Kidney capillary endothelial cell (primary cell): ENCODE measurements around the gene TXLNA.

Experiments used
- DNase-seq: peaks from one replicate; pipeline ENCODE4 v3.0.0-alpha.2; 2018; ENCODE audit warnings: low spot score

Gene TXLNA

GRCh38 chr1:32215629-32216480 lies 36.4 kb downstream of the TXLNA start:
- DNase-seq, result peak; percentile 79

GRCh38 chr1:32216566-32216965 lies 37.1 kb downstream of the TXLNA start:
- no peak for DNase-seq

- DNase-seq, result no peak
Measured at GRCh38 chr1:32219022-32219421, 39.5 kb downstream of the TXLNA start.

DNA sequence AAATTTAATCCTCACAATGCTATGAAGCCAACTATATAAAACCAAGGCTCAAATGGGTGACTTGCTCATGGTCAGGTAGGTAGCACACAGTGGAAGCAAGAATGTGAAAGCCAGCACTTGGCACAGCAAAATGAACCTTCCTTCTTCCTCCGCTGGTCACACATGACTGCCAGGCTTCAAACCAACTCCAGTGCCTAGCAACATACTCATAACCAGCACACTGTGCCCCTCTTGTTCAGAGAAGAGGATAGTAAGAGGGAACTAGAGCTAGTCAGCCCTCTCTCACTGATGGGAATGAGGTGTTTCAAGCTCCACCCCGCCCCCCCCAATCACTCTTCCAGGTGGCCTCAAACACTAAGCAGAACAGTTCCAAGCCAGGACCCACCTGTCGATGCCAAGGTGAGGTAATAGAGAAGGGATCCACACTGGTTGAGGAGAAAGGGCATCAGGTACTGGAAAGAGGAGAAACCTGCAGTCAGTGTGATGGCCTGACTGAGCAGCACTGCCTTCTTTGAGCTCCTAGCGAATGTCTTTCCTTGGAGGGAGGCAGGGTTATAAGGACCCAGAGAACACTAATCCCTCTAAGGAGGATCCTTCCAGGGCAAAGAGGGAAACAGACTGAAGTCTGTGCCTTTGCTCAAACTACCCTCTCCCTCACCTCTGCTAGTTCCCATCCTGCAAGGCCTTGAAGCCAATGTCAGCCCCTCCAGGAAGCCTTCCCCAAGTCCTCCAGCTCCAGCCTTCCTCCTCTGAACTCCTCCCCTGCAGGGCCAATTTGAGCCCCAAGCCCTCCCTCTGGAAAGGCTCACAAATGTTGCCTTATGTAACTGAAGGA lies 41.5 kb downstream of the TXLNA start:
- no peak for DNase-seq

- DNase-seq, result no peak
Measured at GRCh38 chr1:32221581-32221979, 42.1 kb downstream of the TXLNA start.

DNA sequence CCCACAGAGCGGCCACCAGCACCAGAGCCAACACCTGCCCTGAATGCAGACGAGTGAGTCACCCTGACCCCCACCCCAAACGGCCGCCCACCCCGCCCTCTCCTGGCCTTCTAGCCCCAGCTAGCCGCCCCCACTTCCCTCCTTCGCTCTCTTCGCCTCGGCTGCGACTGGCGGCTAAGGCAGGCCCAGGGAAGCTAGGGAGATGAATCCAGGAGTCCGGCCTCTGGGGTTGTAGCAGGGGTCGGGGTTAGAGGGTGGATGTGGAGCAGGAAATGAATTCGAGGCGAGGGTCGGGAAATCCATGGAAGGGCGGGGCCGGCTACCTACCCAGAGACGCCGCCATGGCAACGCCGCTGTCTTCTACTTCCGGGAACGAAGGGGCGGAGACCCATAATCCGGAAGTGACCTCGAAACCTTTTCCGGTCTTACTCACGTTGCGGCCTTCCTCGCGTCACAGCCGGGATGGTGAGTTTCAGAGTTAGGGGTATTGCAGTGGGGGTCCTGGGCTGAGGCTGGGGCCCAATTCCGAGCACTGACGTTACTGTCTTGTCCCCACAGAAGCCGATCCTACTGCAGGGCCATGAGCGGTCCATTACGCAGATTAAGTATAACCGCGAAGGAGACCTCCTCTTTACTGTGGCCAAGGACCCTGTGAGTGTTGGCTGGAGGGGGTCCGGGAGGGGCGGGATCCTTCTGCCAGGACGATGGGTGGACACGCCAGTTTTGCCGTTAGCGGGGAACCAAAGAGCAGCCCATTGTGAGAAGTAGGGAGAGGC lies 42.7 kb downstream of the TXLNA start, which contains the start of the genes EIF3I and TMEM234:
Gene EIF3I, plus strand, starts transcription at position 428 of the 776 bp plus-strand sequence. Its CDS starts 35 bp downstream, at position 463.
Gene TMEM234, minus strand, starts transcription at position 374 of the 776 bp plus-strand sequence. Its CDS starts 31 bp downstream, at position 343.
- peak; percentile 89 for DNase-seq

DNA sequence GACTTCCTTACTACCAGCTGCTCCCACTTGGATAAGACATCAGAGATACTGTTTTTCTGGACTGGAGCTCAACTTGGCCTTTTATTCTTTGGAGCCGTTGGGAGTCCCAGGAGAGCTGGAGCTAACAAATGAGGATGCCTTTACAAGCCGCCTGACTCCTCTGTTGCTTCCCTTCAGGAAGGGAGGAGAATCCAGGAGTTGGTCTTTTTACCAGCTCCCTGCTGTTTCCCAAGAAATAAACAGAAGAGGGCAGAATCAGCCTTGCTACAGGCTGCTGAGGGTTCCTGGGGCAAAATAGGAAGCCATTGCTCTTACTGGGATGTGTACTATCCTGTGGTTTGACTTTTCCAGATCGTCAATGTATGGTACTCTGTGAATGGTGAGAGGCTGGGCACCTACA lies 44.2 kb downstream of the TXLNA start:
- DNase-seq, result no peak

GRCh38 chr1:32224285-32224684 lies 44.8 kb downstream of the TXLNA start:
- DNase-seq, result no peak

GRCh38 chr1:32228771-32229170 lies 49.3 kb downstream of the TXLNA start:
- no peak for DNase-seq

- no peak for DNase-seq
Measured at GRCh38 chr1:32231843-32232432, 52.5 kb downstream of the TXLNA start.

DNA sequence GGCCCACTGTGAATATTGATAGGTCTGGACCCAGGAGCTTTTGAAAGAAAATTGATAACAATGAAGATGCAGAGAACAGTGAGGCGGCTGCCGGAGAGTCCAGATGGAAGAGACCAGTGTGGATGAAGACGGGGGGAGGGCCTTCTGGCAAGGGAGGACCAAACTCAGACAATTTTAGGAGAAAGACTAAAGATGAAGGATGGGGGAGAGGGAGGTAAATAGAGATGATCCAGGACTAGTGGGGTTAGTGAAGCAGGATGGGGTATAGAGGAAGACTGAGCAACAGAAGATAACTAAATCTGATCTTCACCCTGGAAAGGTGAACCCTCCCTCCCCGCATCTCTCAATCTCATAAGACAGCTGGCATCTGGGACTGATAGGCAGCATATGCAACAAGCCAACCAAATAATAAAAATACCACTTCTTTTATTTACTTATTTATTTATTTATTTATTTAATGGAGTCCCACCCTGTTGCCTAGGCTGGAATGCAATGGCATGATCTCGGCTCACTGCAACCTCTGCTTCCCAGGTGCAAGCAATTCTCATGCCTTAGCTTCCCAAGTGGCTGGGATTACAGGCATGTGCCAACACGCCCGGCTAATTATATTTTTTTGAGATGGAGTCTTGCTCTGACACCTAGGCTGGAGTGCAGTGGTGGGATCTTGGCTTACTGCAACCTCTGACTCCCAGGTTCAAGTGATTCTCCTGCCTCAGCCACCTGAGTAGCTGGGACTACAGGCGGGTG lies 53.3 kb downstream of the TXLNA start:
- no peak for DNase-seq

DNA sequence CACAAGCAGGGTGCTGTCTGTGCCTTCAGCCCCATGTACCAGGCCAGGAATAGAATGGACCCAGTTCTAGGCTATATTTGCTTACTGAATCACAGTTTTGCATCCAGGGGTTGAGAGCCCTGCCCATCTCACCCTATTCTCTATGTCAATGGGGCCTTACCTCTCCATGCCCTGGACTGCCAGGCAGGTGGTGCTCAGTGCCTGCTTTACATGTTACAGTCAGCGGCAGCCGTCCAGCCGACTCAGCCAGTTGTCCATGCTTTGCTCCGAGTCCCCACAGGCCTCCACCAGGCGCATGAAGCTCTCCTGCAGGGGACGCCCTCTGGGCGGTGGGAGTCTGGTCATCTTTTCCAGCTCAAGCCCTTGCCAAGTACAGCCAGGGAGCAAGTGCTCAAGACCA lies 55.3 kb downstream of the TXLNA start:
- DNase-seq, result no peak

GRCh38 chr1:32239337-32239736 lies 59.9 kb downstream of the TXLNA start:
- DNase-seq, result no peak

DNA sequence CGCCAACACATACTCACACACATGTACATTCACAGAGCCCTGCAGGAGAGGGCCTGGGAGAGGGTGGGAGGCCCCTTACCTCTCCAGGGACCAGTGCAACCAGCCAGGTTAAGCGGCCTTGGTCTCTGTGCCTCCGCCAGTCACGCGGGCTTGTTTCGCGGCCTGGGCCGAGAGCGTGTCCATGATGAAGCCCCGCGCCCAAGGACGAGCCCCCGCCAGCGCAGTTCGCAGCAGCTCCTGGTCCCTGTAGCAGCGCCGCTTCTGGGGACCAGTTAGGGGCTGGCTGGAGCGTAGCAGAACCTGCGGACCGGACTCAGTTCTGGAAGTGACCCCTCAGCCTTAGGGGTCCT lies 60.3 kb downstream of the TXLNA start:
- no peak for DNase-seq

- DNase-seq, result no peak
Measured at GRCh38 chr1:32240140-32240951, 60.9 kb downstream of the TXLNA start.

GRCh38 chr1:32241001-32241763 lies 61.7 kb downstream of the TXLNA start:
- DNase-seq, result no peak

DNA sequence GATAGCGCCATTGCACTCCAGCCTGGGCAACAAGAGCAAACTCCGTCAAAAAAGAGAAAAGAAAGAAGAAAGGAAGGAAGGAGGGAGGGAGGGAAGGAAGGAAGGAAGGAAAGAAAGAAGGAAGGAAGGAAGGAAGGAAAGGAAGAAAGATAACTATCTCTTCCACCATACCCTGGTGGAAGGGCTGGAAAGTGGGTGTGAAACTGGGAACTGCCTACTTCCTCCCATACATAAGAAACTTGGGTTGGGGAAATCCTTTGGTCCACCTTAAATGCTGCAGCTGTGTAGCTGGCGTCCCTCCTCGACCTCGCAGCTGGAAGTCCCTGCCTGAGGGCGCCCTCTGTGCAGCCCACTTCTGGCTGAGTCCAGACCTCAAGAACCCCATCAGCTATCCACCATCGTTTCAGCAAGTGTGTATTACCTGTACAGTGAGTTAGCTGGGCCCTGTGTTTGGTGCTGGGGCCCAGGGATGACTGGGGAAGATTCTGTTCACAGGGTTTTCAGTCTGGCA lies 62.9 kb downstream of the TXLNA start:
- no peak for DNase-seq

- peak; percentile 90 for DNase-seq
Measured at GRCh38 chr1:32246888-32247273, 67.4 kb downstream of the TXLNA start, which contains the start of gene FAM167B. Gene FAM167B, plus strand, starts transcription at chr1:32247222. Its CDS starts 200 bp downstream, at chr1:32247422.

DNA sequence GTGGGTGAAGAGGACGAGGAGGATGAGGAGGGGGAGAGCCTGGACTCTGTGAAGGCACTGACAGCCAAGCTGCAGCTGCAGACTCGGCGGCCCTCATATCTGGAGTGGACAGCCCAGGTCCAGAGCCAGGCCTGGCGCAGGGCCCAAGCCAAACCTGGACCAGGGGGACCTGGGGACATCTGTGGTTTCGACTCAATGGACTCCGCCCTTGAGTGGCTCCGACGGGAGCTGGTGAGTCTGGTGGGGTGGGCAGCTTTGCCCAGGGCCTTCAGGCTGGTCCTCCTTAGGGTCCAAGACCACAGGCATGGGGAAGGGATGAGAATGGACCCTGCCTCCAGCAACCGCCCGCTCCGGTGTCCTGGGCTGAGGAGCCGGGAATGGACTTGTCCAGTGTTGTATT lies 68.0 kb downstream of the TXLNA start:
- no peak for DNase-seq
